NCI-H1436 treated with DMSO at 0.1 percent for 48 hours (cell line): ENCODE measurements around the gene DCDC2B.
"Not testable (repeated sequence)": the region's sequence is repeated elsewhere in the genome, so short reads cannot be mapped to it uniquely, and the experiment has no call there.

Experiments used
- DNase-seq: peaks from one replicate; lab custom pipeline; 2025; lab: John Stamatoyannopoulos, UW

Gene DCDC2B

GRCh38 chr1:32256473-32257226 is 47.8 kb downstream of the DCDC2B start:
- no peak for DNase-seq

- DNase-seq, result no peak
Measured at GRCh38 chr1:32257227-32257508, 48.3 kb downstream of the DCDC2B start.

- DNase-seq, result not testable (repeated sequence)
Measured at GRCh38 chr1:32263236-32263593, 54.3 kb downstream of the DCDC2B start.

GRCh38 chr1:32263744-32264143 is 54.9 kb downstream of the DCDC2B start:
- DNase-seq, result no peak
